Liver (tissue), 3 donors: ENCODE data around the gene DMAC2L.

Experiments used
- GABPA ChIP-seq, 2 donors: IDR thresholded peaks in 1 of 2; conservative IDR thresholded peaks in 1 of 2; 2 replicates each; pipeline ENCODE4 v1.6.1; 2016; ENCODE audit warnings: antibody characterized with exemption in 2 of 2, mild to moderate bottlenecking in 1 of 2, moderate library complexity in 1 of 2
- SP1 ChIP-seq: IDR thresholded peaks from 2 replicates; pipeline ENCODE4 v1.6.1; 2018; ENCODE audit warnings: antibody characterized with exemption, mild to moderate bottlenecking
- TAF1 ChIP-seq: conservative IDR thresholded peaks from 2 replicates; pipeline ENCODE4 v1.6.1; 2016; ENCODE audit warnings: antibody characterized with exemption, mild to moderate bottlenecking
- TF ChIP-seq, protein P1 (sequence below): fragments of 150-350 bp; IDR thresholded peaks from 2 replicates; pipeline ENCODE4 v1.5.1; 2017; ENCODE audit warnings: improper control_type of control experiment, low read depth, low read length; ENCODE audit not compliant: missing input control
- TF ChIP-seq, protein P2 (sequence below): IDR thresholded peaks from 2 replicates; pipeline ENCODE4 v1.6.1; 2016; ENCODE audit warnings: antibody characterized with exemption, mild to moderate bottlenecking
- donor health status: healthy.
- donor health status: healthy.

DNA sequence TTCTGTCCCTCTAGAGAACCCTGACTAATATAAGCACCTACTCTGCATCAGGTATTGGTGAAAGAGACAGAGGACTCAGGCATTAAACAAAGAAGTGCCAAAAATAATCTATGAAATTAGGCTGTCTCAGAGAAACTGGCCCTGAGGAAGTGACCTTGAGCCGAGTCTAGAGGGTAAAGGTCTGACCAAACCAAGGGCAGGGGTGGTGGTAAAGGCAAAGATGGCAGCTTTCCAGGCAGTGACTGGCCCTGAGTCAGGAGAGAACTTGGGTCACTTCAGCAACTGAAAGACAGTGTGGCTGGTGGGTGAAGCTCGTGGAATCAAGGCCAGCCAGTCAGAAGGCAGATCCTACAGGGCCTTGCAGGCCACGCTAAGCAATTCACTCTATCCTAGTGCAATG, 54.0 kb downstream of the DMAC2L start:
- TF ChIP-seq GABPA (IDR thresholded peaks at IDR 0.05 in 1 of 2, conservative IDR thresholded peaks at IDR 0.05 in 1 of 2) (no peak), TAF1 (no peak), SP1 (no peak)
- TF ChIP-seq, protein P1, sequence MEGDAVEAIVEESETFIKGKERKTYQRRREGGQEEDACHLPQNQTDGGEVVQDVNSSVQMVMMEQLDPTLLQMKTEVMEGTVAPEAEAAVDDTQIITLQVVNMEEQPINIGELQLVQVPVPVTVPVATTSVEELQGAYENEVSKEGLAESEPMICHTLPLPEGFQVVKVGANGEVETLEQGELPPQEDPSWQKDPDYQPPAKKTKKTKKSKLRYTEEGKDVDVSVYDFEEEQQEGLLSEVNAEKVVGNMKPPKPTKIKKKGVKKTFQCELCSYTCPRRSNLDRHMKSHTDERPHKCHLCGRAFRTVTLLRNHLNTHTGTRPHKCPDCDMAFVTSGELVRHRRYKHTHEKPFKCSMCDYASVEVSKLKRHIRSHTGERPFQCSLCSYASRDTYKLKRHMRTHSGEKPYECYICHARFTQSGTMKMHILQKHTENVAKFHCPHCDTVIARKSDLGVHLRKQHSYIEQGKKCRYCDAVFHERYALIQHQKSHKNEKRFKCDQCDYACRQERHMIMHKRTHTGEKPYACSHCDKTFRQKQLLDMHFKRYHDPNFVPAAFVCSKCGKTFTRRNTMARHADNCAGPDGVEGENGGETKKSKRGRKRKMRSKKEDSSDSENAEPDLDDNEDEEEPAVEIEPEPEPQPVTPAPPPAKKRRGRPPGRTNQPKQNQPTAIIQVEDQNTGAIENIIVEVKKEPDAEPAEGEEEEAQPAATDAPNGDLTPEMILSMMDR = no peak
- TF ChIP-seq, protein P2, sequence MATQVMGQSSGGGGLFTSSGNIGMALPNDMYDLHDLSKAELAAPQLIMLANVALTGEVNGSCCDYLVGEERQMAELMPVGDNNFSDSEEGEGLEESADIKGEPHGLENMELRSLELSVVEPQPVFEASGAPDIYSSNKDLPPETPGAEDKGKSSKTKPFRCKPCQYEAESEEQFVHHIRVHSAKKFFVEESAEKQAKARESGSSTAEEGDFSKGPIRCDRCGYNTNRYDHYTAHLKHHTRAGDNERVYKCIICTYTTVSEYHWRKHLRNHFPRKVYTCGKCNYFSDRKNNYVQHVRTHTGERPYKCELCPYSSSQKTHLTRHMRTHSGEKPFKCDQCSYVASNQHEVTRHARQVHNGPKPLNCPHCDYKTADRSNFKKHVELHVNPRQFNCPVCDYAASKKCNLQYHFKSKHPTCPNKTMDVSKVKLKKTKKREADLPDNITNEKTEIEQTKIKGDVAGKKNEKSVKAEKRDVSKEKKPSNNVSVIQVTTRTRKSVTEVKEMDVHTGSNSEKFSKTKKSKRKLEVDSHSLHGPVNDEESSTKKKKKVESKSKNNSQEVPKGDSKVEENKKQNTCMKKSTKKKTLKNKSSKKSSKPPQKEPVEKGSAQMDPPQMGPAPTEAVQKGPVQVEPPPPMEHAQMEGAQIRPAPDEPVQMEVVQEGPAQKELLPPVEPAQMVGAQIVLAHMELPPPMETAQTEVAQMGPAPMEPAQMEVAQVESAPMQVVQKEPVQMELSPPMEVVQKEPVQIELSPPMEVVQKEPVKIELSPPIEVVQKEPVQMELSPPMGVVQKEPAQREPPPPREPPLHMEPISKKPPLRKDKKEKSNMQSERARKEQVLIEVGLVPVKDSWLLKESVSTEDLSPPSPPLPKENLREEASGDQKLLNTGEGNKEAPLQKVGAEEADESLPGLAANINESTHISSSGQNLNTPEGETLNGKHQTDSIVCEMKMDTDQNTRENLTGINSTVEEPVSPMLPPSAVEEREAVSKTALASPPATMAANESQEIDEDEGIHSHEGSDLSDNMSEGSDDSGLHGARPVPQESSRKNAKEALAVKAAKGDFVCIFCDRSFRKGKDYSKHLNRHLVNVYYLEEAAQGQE = no peak
